ENCODE data around the gene LYL1.
"Not testable (repeated sequence)": the region's sequence is repeated elsewhere in the genome, so short reads cannot be mapped to it uniquely, and the experiment has no call there.

Gene LYL1

DNA sequence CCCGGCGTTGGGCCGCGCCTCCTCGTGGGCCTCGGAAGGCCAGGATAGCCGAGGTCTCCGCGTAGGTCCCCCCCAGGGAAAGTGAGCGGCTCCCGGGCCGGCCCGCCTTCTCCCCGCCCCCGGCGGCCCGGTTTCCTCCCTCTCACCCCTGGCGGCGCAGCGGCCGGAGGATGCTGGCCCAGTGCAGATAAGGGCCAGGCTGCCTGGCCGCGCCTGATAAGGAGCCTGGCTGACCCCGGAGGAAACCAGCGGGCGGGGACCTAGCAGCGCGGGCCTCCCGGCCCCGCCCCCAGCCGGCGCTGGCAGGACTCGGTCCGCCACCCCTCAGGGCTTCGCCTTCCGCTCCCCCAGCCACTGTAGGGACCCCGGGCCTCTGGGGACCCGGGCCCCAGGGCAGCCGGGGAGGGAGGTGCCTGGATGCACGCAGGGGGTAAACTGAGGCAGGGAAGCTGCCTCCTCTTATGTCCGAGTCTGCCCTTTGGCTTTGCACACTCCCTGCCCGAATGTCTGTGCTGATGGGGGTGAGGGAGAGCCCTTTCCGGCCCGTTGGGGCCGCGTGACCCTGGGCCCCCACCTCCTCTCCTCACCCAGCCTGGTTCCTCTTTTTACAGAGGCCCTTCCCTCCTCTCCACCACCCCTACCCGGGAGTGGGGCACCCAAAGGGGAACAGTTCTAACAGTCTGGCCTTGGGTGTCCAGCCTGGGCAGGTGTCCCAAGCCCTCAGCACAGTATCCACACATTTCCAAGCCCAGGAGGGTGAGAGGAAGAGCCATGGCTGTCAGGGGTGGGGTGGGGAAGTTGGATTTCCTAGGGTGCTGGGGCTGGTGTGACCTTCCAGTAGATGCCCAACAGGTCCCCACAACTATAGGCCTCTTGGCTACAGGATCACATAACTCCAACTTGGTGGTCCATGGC lies at the start of gene LYL1:
LYL1 (minus strand) TSS at position 193 of the 915 bp plus-strand sequence. CDS start 1,687 bp downstream, outside the sequence.
- no peak for TF ChIP-seq FOXP2 (optimal IDR thresholded peaks at IDR 0.05; ENCODE audit: control extremely low read depth, extremely low read length, insufficient read depth)
- no peak; the same call in 1 of the 2 replicates for TF ChIP-seq POLR2AphosphoS5 (IDR thresholded peaks at IDR 0.05; ENCODE audit: borderline replicate concordance, low read depth, low read length)
- no peak for TF ChIP-seq EZH2 (IDR thresholded peaks at IDR 0.05)
- no peak within 1 kb of the TSS for H3K9ac ChIP-seq (ENCODE audit: insufficient read length)

DNA sequence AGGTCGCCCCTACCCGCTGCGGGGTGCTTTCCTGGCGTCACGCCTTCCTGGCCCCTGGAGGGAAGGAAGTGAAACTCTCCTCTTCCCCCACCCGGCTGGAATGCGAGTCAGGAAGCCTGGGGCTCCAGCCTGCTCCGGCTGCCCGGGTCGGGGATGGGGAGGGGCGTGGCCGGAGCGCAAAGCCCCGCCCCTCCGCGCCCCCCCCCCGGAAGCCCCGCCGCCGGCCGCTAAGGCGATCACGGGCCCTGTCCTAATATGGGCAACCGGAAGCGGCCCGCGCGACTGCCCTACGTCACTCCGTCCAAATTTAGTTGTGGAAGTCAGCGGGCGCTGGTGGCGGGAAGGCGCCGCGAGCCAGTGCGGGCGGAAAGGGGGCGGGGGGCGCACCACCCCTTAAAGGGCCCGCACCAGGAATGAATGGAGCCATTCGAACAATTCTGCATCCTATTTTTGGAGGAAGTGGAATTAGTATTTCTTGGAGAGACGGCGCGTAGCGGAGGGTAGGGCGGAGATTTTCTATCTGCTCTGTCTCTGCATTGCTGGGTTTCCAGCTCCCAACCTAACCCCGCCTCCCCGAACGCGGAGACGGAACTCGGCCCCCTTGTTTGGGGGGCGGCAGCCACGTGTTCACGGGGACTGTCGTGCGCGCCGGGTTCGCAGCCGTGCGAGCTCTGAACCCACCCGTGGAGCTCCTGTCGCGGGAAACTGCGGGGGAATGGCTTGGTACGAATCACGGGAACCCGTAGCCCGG lies 49.1 kb upstream of the LYL1 start:
- no peaks in the 10 kb centered on the region for H3K9me3 ChIP-seq (ENCODE audit: low read depth, low read length)
- H3K36me3 ChIP-seq (ENCODE audit: insufficient read depth, low read length): no peaks in the 10 kb centered on the region
- TF ChIP-seq POLR2AphosphoS5 (IDR thresholded peaks at IDR 0.05; ENCODE audit: borderline replicate concordance, low read depth, low read length) (peak; percentile 88), FOXP2 (optimal IDR thresholded peaks at IDR 0.05; ENCODE audit: control extremely low read depth, extremely low read length, insufficient read depth) (no peak)
- DNase-seq (ENCODE audit: low read depth, low spot score): peak; percentile 90
- peak overlapping the region; percentile 98 for H3K9ac ChIP-seq (ENCODE audit: insufficient read length)
- peak overlapping the region; percentile 97 for H3K27ac ChIP-seq
- peak overlapping the region; percentile 91 for H3K4me3 ChIP-seq

More for the DNA sequence above, at the start of gene LYL1:
- Histone ChIP-seq H3K27ac (no peak within 1 kb of the TSS), H3K9me3 (ENCODE audit: low read depth, low read length) (no peaks in the 10 kb centered on the region), H3K36me3 (ENCODE audit: insufficient read depth, low read length) (peaks cover 5% of the 10 kb centered on the region; the same call in 1 of the 2 replicates), H3K4me3 (no peak within 1 kb of the TSS)
- DNase-seq (ENCODE audit: low read depth, low spot score): no peak

DNA sequence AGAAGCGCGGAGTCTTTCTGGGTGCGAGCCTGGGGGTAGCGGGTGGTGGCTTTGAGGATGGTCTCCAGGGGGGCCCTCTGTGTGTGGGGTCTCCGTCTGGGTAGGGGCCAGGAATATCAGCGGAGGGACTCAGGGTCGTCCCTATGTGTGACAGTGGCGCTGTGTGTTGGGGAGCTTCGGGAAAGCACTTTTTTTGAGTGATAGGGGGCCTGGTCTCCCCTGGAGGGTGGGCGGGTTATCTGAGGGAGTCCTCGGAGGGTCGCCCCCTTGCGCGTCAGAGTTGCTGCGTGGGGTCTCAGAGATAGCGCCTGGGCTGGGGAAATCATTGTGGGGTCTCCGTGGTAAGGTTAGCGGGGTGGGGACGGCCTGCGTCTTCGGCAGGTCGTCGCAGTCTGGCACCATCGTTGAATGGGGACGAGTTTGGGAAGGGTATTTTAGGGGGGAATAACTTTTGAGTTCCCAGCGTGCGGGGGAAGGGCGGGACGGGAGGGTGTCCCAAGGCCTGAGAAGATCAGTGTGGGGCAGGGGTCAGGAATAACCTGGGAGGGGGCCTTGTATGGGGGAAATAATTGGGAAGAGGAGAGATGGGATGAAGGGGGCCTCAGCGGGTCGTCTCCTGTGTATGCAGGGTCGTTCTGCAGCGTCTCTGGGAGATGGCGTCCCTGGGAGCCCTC lies 48.4 kb upstream of the LYL1 start:
- peak overlapping the region; percentile 97 for H3K27ac ChIP-seq
- H3K36me3 ChIP-seq (ENCODE audit: insufficient read depth, low read length): no peaks in the 10 kb centered on the region
- no peaks in the 10 kb centered on the region for H3K9me3 ChIP-seq (ENCODE audit: low read depth, low read length)
- no peak for DNase-seq (ENCODE audit: low read depth, low spot score)
- TF ChIP-seq POLR2AphosphoS5 (IDR thresholded peaks at IDR 0.05; ENCODE audit: borderline replicate concordance, low read depth, low read length) (no peak), EZH2 (IDR thresholded peaks at IDR 0.05) (no peak)
- H3K9ac ChIP-seq (ENCODE audit: insufficient read length): peak overlapping the region; percentile 98
- peak overlapping the region; percentile 91 for H3K4me3 ChIP-seq

DNA sequence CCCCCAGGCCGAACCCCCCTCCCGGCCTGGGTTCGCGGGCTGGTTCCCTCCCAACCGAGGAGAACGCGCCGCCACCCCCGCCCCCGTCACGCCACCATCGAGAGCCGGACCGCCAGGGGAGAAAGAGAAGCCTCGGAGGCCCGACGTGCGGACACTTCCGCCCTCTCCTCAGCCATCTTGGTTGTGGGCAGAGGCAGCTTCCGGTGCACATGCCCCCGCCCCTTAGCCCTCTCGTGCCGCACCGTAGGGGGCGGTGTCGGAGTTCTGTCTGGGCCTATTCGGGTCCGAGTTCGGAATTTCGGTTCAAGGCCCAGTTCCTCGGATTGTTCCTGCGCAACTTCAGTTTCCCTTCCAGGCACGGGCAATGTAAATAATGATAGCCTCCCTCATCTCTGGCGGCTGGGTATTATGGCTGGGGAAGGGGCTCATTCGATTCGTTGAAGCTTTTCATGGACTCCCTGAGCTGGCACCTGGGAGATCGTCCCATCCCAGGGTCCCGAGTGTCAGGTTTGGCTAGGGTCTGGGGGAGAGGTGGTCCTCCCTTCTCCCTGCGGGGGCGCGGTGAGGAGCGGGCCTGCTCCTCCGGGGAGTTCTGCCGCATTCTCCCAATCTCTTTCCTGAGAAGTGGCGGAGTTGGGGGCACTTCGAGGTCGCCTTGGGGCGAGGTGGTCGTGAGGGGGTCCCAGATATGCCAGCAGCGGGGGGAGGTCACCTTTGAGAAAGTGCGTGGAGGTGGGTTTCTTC lies 47.7 kb upstream of the LYL1 start, which contains the start of the genes IER2 and STX10:
IER2 (plus strand) TSS at position 225 of the 744 bp plus-strand sequence. CDS start 2,776 bp downstream, outside the sequence.
STX10 (minus strand) TSS at position 189 of the 744 bp plus-strand sequence. CDS start 202 bp downstream, outside the sequence.
- Histone ChIP-seq H3K9ac (ENCODE audit: insufficient read length) (peak within 1 kb of the TSS; percentile 98), H3K4me3 (peak within 1 kb of the TSS; percentile 91), H3K27ac (peak within 1 kb of the TSS; percentile 97), H3K36me3 (ENCODE audit: insufficient read depth, low read length) (no peaks in the 10 kb centered on the region), H3K9me3 (ENCODE audit: low read depth, low read length) (no peaks in the 10 kb centered on the region)
- TF ChIP-seq EZH2 (IDR thresholded peaks at IDR 0.05) (no peak), FOXP2 (optimal IDR thresholded peaks at IDR 0.05; ENCODE audit: control extremely low read depth, extremely low read length, insufficient read depth) (no peak), POLR2AphosphoS5 (IDR thresholded peaks at IDR 0.05; ENCODE audit: borderline replicate concordance, low read depth, low read length) (peak; percentile 73; the same call in 1 of the 2 replicates)
- DNase-seq (ENCODE audit: low read depth, low spot score): no peak

DNA sequence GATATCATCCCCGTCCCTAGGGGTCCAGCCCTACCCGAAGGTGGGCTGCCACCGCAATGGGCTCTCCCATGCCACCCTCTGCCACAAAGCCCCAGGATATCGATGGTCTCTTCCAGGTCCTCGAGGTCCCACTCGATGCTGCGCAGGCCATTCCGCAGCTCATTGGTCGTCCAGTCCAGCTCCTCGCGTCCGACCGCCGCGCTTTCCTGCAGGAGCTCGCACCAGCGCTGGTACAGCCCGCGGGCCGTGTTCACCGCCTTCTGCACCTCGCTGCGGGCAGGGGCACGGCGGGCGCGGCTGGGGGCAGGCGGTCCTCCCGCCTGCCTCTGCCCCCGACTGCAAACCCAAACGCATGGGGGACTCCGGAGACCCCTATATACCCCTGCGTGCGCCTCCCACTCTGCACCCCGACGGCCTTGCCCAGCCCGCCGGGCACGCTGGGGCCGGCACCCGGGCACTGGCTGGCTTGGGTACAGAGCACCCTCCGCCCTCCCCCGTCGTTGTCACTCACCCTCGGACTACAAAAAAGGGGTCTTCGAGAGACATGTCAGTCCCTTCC lies 47.0 kb upstream of the LYL1 start:
- H3K27ac ChIP-seq: no peak overlapping the region
- TF ChIP-seq EZH2 (IDR thresholded peaks at IDR 0.05): no peak
- DNase-seq (ENCODE audit: low read depth, low spot score): no peak

DNA sequence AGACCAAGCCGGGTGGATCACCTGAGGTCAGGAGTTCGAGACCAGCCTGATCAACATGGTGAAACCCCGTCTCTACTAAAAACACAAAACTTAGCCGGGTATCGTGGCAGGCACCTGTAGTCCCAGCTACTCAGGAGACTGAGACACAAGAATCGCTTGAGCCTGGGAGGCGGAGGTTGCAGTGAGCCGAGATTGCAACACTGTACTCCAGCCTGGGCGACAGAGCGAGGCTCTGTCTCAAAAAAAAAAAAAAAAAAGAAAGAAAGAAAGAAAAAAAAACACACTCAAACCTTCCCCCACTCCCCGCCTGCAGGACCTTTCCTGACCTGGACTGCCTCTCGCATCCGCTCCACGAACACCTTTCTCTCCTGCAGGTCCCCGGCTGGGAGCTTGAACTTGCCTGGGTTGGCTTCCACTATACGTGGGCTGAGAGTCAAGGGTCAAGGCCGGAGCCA lies 46.5 kb upstream of the LYL1 start:
- DNase-seq (ENCODE audit: low read depth, low spot score); H3K27ac ChIP-seq; H3K36me3 ChIP-seq (ENCODE audit: insufficient read depth, low read length); H3K9me3 ChIP-seq (ENCODE audit: low read depth, low read length): not testable (repeated sequence)
- peak overlapping the region; percentile 98 for H3K9ac ChIP-seq (ENCODE audit: insufficient read length)
- H3K4me3 ChIP-seq: peak overlapping the region; percentile 91

More for the DNA sequence above, 47.0 kb upstream of the LYL1 start:
- no peaks in the 10 kb centered on the region; the same call in 1 of the 2 replicates for H3K36me3 ChIP-seq (ENCODE audit: insufficient read depth, low read length)
- peak overlapping the region; percentile 98 for H3K9ac ChIP-seq (ENCODE audit: insufficient read length)
- H3K9me3 ChIP-seq (ENCODE audit: low read depth, low read length): no peaks in the 10 kb centered on the region
- H3K4me3 ChIP-seq: peak overlapping the region; percentile 91

DNA sequence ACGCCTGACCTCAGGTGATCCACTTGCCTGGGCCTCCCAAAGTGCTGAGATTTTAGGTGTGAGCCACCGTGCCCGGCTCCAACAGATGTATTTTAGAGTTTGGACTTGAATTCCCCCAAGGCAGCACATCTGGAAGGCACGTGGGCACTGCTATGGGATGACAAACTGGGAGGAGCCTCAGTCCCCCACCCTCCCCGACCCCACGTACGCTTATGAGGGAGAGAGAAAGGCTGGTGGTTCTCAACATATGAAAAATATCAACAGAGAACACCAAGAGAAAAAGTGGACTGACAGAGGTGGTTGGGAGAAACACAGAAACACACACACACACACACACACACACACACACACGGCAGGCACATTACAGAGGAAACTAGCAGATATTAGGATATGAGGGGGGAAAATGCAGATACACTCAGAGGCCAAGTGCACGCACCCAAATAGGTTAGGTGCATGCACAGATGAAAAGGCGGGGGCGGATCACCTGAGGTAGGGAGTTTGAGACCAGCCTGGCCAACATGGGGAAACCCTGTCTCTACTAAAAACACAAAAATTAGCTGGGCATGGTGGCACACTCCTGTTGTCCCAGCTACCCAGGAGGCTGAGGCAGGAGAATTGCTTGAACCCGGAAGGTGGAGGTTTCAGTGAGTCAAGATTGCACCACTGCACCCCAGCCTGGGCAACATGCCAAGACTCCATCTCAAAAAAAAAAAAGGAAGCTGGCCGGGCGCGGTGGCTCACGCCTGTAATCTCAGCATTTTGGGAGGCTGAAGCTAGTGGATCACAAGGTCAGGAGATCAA lies 44.3 kb upstream of the LYL1 start:
- TF ChIP-seq FOXP2 (optimal IDR thresholded peaks at IDR 0.05; ENCODE audit: control extremely low read depth, extremely low read length, insufficient read depth) (no peak), POLR2AphosphoS5 (IDR thresholded peaks at IDR 0.05; ENCODE audit: borderline replicate concordance, low read depth, low read length) (no peak), EZH2 (IDR thresholded peaks at IDR 0.05) (no peak)
- H3K27ac ChIP-seq: peak overlapping the region; percentile 64; the same call in 1 of the 2 replicates

More for the DNA sequence above, 44.3 kb upstream of the LYL1 start:
- no peak for DNase-seq (ENCODE audit: low read depth, low spot score)
- no peak overlapping the region for H3K4me3 ChIP-seq
- H3K9me3 ChIP-seq (ENCODE audit: low read depth, low read length): no peaks in the 10 kb centered on the region
- H3K36me3 ChIP-seq (ENCODE audit: insufficient read depth, low read length): peaks cover 8% of the 10 kb centered on the region; the same call in 1 of the 2 replicates
- no peak overlapping the region for H3K9ac ChIP-seq (ENCODE audit: insufficient read length)

Data from SK-N-MC (cell line).